Measurements from ENCODE around the gene UMAD1.

DNA sequence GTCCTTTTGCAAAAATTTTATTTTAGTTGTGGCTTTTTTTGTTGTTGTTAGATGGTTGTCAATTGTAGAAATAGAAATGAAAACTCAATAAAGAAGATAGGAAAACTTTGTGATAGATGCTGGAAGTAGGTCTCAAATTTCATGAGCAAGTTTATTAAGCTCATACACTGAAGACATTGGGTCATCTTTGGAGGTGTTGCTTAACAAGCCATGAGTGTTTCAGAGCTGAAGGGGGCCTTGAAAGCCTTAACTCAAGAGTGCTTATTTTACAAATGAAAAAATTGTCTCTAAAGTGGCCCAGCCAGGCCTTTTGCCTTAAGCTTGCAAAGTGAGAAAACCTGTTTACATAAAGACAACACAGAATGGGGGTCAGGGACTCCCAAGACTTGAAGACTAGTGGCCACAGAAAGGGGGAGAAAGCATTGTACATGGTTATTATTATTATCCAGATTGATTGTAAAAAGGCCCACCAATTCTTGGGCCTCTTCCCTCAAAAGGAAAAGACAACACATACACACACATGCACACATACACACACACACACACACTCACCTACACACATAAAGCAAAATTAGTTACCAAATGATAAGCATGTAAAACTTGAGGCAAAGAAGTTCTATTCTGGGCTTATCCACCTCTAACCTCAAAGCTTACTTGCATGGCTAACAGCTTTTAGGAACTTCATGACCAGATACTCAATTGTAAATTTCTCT, 278.3 kb downstream of the UMAD1 start:
- TF ChIP-seq, protein P1, sequence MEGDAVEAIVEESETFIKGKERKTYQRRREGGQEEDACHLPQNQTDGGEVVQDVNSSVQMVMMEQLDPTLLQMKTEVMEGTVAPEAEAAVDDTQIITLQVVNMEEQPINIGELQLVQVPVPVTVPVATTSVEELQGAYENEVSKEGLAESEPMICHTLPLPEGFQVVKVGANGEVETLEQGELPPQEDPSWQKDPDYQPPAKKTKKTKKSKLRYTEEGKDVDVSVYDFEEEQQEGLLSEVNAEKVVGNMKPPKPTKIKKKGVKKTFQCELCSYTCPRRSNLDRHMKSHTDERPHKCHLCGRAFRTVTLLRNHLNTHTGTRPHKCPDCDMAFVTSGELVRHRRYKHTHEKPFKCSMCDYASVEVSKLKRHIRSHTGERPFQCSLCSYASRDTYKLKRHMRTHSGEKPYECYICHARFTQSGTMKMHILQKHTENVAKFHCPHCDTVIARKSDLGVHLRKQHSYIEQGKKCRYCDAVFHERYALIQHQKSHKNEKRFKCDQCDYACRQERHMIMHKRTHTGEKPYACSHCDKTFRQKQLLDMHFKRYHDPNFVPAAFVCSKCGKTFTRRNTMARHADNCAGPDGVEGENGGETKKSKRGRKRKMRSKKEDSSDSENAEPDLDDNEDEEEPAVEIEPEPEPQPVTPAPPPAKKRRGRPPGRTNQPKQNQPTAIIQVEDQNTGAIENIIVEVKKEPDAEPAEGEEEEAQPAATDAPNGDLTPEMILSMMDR (IDR thresholded peaks at IDR 0.05; ENCODE audit: extremely low read depth in 1 of 2, insufficient read depth in 1 of 2, low read depth in 1 of 2, low read length in 2 of 2) = no peak
- TF ChIP-seq JUN (IDR thresholded peaks at IDR 0.05; ENCODE audit: borderline replicate concordance, insufficient read depth, insufficient read length, low read depth) = no peak
- no peak for TF ChIP-seq POLR2A (IDR thresholded peaks at IDR 0.05; ENCODE audit: low read depth, low read length)
- no peak for TF ChIP-seq EZH2 (IDR thresholded peaks at IDR 0.05; ENCODE audit: borderline replicate concordance, low read depth, low read length, severe bottlenecking)
- TF ChIP-seq, protein P2, sequence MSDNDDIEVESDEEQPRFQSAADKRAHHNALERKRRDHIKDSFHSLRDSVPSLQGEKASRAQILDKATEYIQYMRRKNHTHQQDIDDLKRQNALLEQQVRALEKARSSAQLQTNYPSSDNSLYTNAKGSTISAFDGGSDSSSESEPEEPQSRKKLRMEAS (IDR thresholded peaks at IDR 0.05; ENCODE audit: insufficient read depth, insufficient read length) = no peak
- TF ChIP-seq GATA2 (IDR thresholded peaks at IDR 0.05; ENCODE audit: insufficient read depth, insufficient read length, low read depth, low read length) = no peak
